ENCODE measurements around the gene TBC1D22A. TPM values are rescaled to one million over a fixed set of nuclear protein-coding genes. Genes with fewer than 3 reads are reported as not detected.
A peak's percentile ranks its signal among the peaks of the same experiment; 100 is the strongest.
"Not testable (repeated sequence)": the region's sequence is repeated elsewhere in the genome, so short reads cannot be mapped to it uniquely, and the experiment has no call there.

The TBC1D22A gene, protein sequence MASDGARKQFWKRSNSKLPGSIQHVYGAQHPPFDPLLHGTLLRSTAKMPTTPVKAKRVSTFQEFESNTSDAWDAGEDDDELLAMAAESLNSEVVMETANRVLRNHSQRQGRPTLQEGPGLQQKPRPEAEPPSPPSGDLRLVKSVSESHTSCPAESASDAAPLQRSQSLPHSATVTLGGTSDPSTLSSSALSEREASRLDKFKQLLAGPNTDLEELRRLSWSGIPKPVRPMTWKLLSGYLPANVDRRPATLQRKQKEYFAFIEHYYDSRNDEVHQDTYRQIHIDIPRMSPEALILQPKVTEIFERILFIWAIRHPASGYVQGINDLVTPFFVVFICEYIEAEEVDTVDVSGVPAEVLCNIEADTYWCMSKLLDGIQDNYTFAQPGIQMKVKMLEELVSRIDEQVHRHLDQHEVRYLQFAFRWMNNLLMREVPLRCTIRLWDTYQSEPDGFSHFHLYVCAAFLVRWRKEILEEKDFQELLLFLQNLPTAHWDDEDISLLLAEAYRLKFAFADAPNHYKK
- 12.5 and 18.1 TPM in 2 replicates for total RNA-seq

- DNase-seq (ENCODE audit: low read depth in 2 of 2): peak; percentile 89 to 96
Observed at GRCh38 chr22:46762238-46763050, at the start of gene TBC1D22A. TBC1D22A (plus strand) TSS chr22:46762650; CDS start chr22:46762787, 137 bp downstream.

- DNase-seq (ENCODE audit: low read depth in 2 of 2): peak in 1 of 2 donors; percentile 47
Observed at GRCh38 chr22:46714550-46714949, 47.9 kb upstream of the TBC1D22A start.

DNA sequence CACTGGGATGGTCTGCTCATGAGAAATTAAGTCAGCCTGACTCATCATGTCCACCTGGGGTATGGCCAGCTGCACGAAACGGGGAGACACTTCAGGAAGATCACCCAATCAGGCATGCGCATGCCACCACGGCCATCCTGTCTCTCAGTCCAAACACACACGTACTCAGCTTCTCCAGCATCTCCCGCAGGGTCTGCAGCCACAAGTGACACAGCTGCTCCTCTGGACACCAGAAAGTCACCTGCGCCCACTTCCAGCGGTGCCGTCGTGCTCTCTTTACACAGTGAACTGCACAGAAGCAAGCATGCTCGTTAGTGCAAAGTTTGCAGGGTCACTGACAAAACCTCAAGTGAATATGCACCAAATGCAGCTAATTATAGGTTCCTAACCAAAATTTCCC is 42.5 kb upstream of the TBC1D22A start:
- no peak for DNase-seq (ENCODE audit: low read depth in 2 of 2)

DNA sequence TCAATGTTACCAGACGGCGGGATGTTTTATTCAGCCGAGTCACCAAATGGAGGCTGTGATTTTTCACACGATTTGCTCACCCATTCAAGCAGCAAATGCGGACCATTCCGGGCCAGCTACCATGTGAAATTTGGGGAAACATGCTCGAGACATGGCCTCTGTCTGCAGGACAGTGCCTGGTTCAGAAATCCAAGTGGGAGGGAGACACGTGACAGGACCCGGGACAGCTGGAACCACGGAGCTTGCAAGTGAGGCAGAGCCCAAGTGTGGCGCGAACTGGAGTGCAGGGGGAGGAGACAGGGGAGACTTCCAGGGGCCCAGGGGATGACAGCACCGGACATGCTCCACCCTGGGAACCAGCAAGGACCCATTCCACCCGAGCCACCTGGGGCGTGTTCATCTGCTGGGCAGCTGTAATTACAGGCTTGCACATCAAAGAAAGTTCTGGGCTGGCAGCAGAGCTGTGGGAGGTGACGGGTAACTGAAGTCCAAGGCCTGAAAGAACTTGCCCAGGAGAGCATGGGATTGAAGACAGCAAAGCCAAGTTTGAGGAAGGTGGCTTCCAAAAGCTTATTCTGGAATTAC is 40.9 kb upstream of the TBC1D22A start:
- DNase-seq (ENCODE audit: low read depth in 2 of 2): no peak

DNA sequence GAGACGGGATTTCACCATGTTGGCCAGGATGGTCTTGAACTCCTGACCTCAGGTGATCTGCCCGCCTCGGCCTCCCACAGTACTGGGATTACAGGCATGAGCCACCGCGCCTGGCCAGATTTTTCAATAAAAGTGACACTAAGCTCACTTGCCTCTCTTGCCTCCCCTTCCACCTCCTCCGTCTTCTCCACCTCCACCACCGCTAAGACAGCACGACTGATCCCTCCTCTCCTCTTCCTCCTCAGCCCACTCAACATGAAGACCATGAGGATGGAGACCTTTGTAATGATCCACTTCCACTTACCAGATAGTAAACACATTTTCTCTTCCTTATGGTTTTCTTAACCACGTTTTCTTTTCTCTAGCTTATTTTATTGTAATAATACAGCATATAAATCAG is 38.6 kb upstream of the TBC1D22A start:
- DNase-seq (ENCODE audit: low read depth in 2 of 2): no peak

GRCh38 chr22:46725096-46725495 is 37.4 kb upstream of the TBC1D22A start:
- no peak for DNase-seq (ENCODE audit: low read depth in 2 of 2)

DNA sequence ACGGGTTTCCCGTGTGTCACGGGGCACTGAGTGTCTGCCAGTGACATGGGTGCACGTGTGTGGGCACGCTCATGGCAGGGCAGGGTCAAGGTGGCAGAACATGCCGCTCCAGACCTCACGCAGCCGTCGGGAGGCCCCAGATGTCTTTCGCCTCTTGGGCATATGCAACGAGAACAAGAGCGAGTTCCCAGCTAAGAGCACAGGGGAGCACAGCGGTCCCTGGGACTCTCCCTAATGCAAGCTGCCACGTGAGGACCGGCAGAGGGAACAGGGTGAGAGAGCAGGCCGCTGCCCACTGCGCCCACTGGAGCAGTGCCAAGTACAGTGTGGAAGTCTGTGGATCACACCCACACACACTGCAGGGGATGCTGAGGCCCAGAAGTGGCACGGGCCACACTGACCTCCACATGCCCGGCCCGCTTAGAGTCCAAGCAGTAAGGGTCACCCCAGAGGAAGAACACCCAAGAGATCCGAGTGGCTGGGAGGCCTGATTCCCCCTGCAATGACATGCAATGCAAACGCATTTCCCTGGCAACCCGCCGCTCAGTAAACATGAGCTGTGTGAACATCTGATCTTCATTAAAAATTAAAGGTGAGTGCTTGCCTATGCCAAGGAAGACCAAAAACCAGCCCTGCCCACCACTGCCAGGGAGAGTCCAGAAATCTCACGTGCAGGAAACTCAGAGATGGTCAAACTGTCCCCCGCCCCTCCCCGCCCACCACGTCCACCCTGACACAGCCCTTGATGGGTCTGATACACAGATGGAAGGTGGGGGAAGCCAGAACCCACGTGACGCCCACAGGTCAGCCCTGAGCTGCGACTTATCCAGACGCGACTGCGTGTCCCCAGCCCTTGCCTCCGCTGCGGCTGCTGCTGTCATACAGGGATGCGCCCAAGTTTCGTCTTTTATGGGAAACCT is 36.1 kb upstream of the TBC1D22A start:
- no peak for DNase-seq (ENCODE audit: low read depth in 2 of 2)

DNA sequence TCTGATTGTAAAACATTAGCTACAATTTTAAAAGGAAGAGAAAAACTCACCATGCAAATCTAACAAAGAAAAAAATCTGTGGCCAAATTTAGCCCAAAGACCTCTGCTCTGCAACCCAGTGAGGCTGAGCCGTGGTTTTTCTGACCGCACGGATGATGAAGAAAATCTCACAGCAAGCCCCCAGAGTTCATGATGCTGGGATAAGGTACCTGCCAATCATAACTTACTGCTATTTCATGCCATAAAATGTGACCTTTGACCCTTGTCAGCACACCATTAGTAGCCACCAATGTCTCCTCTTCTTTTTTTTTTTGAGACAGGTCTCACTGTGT is 35.5 kb upstream of the TBC1D22A start:
- DNase-seq (ENCODE audit: low read depth in 2 of 2): no peak

DNA sequence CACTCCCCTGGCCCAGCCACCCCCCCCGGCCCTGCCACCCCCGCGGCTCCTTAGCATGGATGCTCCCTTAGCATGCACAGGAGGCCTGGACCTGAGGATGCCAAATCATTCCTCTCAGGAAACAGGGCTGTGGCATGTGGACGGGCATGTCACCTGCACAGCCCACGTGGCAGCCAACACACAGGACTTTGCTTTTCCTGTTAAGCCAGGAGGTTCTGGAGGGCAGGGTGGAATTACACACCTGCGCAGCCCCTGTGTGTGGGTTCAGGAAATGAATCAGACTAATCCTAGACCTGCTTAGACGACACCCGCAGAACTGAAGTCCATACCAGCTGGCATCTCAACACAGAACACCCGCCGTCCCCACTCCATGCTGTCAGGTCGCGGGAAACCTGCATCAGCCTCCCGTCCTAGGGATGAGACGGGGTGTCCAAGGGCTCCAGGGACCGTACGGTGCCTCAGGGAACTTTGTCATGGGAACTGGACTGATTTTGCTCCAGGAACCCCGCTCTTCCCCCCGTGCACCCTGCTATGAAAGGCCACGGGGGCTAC is 34.6 kb upstream of the TBC1D22A start:
- DNase-seq (ENCODE audit: low read depth in 2 of 2): peak in 1 of 2 donors; percentile 25

GRCh38 chr22:46728470-46728869 is 34.0 kb upstream of the TBC1D22A start:
- DNase-seq (ENCODE audit: low read depth in 2 of 2): no peak

GRCh38 chr22:46730568-46731245 is 31.7 kb upstream of the TBC1D22A start:
- DNase-seq (ENCODE audit: low read depth in 2 of 2): no peak

GRCh38 chr22:46731246-46732040 is 31.0 kb upstream of the TBC1D22A start:
- no peak for DNase-seq (ENCODE audit: low read depth in 2 of 2)

DNA sequence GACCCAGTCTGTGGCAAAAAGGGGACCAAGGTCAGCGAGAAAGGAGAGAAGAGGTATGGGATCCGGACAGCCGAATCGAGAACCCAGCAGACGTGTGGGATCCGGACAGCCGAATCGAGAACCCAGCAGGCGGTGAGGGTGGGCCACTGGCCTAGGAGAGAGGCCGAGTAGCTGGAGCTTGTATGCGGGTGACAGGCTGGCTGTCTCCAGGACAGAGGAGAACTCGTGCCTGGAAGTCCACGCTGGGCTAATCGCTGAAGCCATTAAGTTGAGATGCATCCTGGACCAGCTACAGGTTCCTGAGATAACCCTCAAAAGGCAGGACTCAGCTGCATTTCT is 30.4 kb upstream of the TBC1D22A start:
- DNase-seq (ENCODE audit: low read depth in 2 of 2): no peak

DNA sequence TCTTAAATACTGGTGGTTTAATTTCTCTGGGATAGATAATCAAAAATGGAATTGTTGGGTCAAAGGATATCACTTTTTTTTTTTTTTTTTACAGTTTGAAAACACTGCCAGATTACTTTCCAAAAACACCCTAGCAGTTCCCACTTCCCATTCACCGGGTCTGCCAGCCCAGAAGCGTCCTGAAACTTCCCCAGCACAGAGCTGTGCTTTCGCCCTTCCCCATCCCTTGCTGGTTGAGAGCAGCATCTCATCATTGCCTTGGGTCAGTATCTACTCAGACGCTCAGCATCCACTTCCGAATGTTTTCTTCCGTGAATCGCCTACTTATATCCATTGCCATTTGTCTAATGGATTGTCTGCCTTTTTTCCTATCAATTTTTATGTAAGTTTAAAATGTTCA is 29.9 kb upstream of the TBC1D22A start:
- DNase-seq (ENCODE audit: low read depth in 2 of 2): no peak

GRCh38 chr22:46734213-46734722 is 28.2 kb upstream of the TBC1D22A start:
- not testable (repeated sequence) for DNase-seq (ENCODE audit: low read depth in 2 of 2)

DNA sequence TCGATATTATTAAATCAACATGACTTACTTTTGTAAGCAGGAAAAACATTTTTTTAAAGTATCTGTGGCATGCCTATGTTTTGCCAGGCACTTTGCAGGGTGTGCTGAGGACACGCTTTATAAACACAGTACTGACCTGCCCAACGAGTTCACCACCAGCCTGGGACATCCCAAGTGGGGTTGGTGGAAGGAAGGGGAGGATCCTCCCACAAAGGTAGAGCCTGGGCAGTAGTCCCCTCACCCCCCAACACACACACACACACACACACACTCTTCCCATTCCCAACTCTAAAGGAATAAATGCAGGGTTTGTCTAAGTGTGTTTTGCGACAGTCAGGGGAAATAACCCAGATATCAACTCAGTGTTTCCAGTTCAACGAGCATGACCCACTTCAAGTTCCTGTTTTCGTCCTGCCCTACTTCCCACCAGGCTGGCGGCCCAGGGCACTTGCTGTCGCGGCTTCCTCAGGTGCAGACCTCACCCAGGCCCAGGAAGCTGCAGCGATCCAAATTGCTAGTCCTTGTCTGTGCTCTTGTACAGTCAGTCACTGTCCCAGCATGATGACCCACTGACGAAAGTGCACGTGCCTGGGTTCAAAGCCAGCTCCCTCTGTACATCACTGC is 27.5 kb upstream of the TBC1D22A start:
- peak; percentile 78 to 80 for DNase-seq (ENCODE audit: low read depth in 2 of 2)

DNA sequence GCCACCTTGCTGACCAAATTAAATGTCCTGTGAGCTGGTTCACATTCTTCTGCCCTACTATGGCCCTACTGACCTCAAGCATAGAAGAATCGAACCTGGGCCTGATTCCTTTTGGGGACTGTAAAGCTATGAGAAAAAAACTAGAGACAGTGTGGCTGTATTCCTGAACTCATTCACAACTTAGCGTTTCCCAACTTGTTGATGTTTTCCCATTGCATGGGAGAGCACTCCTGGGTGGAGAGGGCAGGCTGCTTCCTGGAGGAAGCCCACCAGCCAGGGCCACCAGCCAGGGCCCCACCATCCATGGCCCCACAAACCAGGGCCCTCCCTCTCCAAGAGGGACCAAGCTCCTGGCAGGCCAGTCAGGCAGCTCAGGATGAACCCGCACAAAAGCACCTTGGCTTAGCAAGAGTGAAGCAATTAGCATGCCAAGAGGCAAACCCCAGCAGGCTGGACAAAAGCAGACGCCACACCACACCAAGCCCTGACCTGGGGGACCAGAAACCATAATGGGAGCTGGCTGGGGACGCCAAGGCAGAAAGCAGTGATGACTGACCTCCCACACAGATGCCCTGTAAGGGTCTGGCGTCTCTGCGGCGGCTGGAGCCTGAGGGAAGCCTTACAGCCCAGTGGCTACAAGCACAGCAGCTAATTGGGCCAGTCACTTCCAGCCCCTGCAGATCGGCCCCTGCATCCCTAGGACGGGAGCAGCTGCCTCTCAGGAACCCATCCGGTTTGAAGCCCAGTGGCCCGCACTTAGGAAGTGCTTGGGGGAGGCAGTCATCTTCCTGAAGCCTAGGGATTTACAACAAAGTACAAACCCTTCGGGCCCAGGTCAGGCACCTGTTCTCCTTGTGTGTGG is 26.5 kb upstream of the TBC1D22A start:
- DNase-seq (ENCODE audit: low read depth in 2 of 2): peak in 1 of 2 donors; percentile 86

- no peak for DNase-seq (ENCODE audit: low read depth in 2 of 2)
Observed at GRCh38 chr22:46736705-46737104, 25.7 kb upstream of the TBC1D22A start.

All from dermis microvascular lymphatic vessel endothelial cell (primary cell).